ENCODE data around the gene CLDN19.

DNA sequence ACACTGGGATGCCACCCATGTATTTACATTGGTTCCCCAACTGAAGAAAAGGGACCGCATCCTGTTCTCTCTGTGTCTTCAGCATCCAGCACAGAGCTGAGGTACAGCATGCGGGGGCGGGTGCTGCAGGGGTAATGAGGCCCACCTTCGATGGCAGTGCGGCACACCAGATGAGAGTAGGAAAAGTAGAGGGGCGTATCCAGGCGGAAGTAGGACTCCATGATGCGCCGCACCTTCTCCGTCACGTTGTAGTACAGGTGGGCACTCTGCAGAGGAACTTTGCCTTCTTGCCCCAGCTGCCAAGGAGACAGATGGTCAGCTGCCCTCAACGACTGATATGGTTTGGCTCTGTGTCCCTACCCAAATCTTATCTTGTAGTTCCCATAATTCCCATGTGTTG, 10.0 kb upstream of the CLDN19 start:
- TF ChIP-seq JUND (IDR thresholded peaks at IDR 0.05), result no peak
- TF ChIP-seq, protein P1, sequence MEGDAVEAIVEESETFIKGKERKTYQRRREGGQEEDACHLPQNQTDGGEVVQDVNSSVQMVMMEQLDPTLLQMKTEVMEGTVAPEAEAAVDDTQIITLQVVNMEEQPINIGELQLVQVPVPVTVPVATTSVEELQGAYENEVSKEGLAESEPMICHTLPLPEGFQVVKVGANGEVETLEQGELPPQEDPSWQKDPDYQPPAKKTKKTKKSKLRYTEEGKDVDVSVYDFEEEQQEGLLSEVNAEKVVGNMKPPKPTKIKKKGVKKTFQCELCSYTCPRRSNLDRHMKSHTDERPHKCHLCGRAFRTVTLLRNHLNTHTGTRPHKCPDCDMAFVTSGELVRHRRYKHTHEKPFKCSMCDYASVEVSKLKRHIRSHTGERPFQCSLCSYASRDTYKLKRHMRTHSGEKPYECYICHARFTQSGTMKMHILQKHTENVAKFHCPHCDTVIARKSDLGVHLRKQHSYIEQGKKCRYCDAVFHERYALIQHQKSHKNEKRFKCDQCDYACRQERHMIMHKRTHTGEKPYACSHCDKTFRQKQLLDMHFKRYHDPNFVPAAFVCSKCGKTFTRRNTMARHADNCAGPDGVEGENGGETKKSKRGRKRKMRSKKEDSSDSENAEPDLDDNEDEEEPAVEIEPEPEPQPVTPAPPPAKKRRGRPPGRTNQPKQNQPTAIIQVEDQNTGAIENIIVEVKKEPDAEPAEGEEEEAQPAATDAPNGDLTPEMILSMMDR (IDR thresholded peaks at IDR 0.05; ENCODE audit: low read depth, low read length, missing input control), result no peak
- no peak for TF ChIP-seq HNF4A (conservative IDR thresholded peaks at IDR 0.05)
- TF ChIP-seq YY1 (IDR thresholded peaks at IDR 0.05), result no peak
- TF ChIP-seq EGR1 (IDR thresholded peaks at IDR 0.05; ENCODE audit: low read depth in 2 of 2), result no peak
- no peak for TF ChIP-seq FOXA1 (IDR thresholded peaks at IDR 0.05)
- no peak for TF ChIP-seq ZBTB33 (IDR thresholded peaks at IDR 0.05)
- no peak for TF ChIP-seq TAF1 (conservative IDR thresholded peaks at IDR 0.05)
- no peak for TF ChIP-seq RAD21 (IDR thresholded peaks at IDR 0.05)
- TF ChIP-seq, protein P2, sequence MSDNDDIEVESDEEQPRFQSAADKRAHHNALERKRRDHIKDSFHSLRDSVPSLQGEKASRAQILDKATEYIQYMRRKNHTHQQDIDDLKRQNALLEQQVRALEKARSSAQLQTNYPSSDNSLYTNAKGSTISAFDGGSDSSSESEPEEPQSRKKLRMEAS (IDR thresholded peaks at IDR 0.05), result no peak
- TF ChIP-seq, protein P3, sequence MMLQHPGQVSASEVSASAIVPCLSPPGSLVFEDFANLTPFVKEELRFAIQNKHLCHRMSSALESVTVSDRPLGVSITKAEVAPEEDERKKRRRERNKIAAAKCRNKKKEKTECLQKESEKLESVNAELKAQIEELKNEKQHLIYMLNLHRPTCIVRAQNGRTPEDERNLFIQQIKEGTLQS (IDR thresholded peaks at IDR 0.05), result no peak
- TF ChIP-seq, protein P4, sequence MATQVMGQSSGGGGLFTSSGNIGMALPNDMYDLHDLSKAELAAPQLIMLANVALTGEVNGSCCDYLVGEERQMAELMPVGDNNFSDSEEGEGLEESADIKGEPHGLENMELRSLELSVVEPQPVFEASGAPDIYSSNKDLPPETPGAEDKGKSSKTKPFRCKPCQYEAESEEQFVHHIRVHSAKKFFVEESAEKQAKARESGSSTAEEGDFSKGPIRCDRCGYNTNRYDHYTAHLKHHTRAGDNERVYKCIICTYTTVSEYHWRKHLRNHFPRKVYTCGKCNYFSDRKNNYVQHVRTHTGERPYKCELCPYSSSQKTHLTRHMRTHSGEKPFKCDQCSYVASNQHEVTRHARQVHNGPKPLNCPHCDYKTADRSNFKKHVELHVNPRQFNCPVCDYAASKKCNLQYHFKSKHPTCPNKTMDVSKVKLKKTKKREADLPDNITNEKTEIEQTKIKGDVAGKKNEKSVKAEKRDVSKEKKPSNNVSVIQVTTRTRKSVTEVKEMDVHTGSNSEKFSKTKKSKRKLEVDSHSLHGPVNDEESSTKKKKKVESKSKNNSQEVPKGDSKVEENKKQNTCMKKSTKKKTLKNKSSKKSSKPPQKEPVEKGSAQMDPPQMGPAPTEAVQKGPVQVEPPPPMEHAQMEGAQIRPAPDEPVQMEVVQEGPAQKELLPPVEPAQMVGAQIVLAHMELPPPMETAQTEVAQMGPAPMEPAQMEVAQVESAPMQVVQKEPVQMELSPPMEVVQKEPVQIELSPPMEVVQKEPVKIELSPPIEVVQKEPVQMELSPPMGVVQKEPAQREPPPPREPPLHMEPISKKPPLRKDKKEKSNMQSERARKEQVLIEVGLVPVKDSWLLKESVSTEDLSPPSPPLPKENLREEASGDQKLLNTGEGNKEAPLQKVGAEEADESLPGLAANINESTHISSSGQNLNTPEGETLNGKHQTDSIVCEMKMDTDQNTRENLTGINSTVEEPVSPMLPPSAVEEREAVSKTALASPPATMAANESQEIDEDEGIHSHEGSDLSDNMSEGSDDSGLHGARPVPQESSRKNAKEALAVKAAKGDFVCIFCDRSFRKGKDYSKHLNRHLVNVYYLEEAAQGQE (IDR thresholded peaks at IDR 0.05), result no peak
- no peak for TF ChIP-seq GABPA (IDR thresholded peaks at IDR 0.05 in 1 of 2, conservative IDR thresholded peaks at IDR 0.05 in 1 of 2)

All from liver (tissue), 3 donors.